A673 (cell line): ENCODE measurements around the gene ZNF500. TPM values are rescaled to one million over a fixed set of nuclear protein-coding genes. Genes with fewer than 3 reads are reported as not detected.

Source experiments
- BruUV-seq: library from RNA; stranded (reverse); fragments of 400-500 nt; replicated peaks from 2 replicates; lab custom pipeline; 2021; lab: Mats Ljungman, UMichigan
- CTCF ChIA-PET: fragments of 300-600 bp; sonication (Branson Sonifier 250); formaldehyde crosslinking; loops from one replicate; lab custom pipeline; 2022; ENCODE audit warnings: antibody characterized with exemption; lab: Charles Lee
- POLR2A ChIA-PET: fragments of 300-600 bp; sonication (Branson Sonifier 250); formaldehyde crosslinking; loops from one replicate; lab custom pipeline; 2022; ENCODE audit warnings: antibody characterized with exemption; ENCODE audit not compliant: low non-redundant PET; lab: Charles Lee
- DNase-seq: peaks from one replicate; pipeline ENCODE4 v3.0.0-alpha.2; 2015; ENCODE audit warnings: low spot score
- H3K27ac ChIP-seq: fragments of 200-600 bp; sonication (generic); 2 replicates; pipeline ENCODE4 v1.5.1; 2016; ENCODE audit warnings: mixed run types, low read depth, mild to moderate bottlenecking, mixed read lengths, antibody characterized with exemption, low read length; ENCODE audit not compliant: poor library complexity, severe bottlenecking
- H3K27me3 ChIP-seq: fragments of 200-600 bp; sonication (generic); replicated peaks from 2 replicates; pipeline ENCODE4 v1.6.1; 2017; ENCODE audit warnings: mixed run types, low read depth, mild to moderate bottlenecking, mixed read lengths, antibody characterized with exemption, low read length; ENCODE audit not compliant: insufficient read depth, poor library complexity
- H3K36me3 ChIP-seq: fragments of 200-600 bp; sonication (generic); 2 replicates; pipeline ENCODE4 v1.6.1; 2016; ENCODE audit warnings: mixed run types, mild to moderate bottlenecking, mixed read lengths, antibody characterized with exemption, low read length; ENCODE audit not compliant: insufficient read depth, poor library complexity, severe bottlenecking
- H3K4me1 ChIP-seq: fragments of 200-600 bp; sonication (generic); 2 replicates; pipeline ENCODE4 v1.6.1; 2017; ENCODE audit warnings: mixed run types, mild to moderate bottlenecking, mixed read lengths, antibody characterized with exemption, low read length; ENCODE audit not compliant: insufficient read depth, poor library complexity, severe bottlenecking
- H3K4me3 ChIP-seq: fragments of 200-600 bp; sonication (generic); 2 replicates; pipeline ENCODE4 v1.5.1; 2016; ENCODE audit warnings: low read depth, mixed run types, mild to moderate bottlenecking, mixed read lengths, low read length; ENCODE audit not compliant: poor library complexity, severe bottlenecking
- H3K9me3 ChIP-seq: fragments of 200-600 bp; sonication (generic); 2 replicates; pipeline ENCODE4 v1.6.1; 2016; ENCODE audit warnings: mixed run types, low read depth, mild to moderate bottlenecking, mixed read lengths, antibody characterized with exemption, low read length; ENCODE audit not compliant: poor library complexity, severe bottlenecking
- EZH2 ChIP-seq: fragments of 200-600 bp; sonication (generic); IDR thresholded peaks from 2 replicates; pipeline ENCODE4 v1.6.1; 2017; ENCODE audit warnings: borderline replicate concordance, low read depth, mild to moderate bottlenecking, mixed read lengths, antibody characterized with exemption, low read length; ENCODE audit not compliant: poor library complexity, severe bottlenecking
- intact Hi-C: fragments of 100-400 bp; cut with micrococcal nuclease; formaldehyde crosslinking; loops from one replicate; pipeline ENCODE4 v1.10.0; 2022; ENCODE audit not compliant: unreplicated experiment
- total RNA-seq: library from RNA; stranded (reverse); gene quantifications from 2 replicates; pipeline ENCODE4 v1.2.3, GENCODE V29; 2021
- TF ChIP-seq, protein P1 (sequence below): fragments of 300-800, 200-600 bp; sonication (generic); conservative IDR thresholded peaks from 2 replicates; pipeline ENCODE4 v1.5.1; 2017; ENCODE audit warnings: low read depth, mild to moderate bottlenecking, antibody characterized with exemption, low read length, moderate library complexity, mixed read lengths

ZNF500 gene
- total RNA-seq, 1 experiment from 2014 or later = 16.8 TPM

DNA sequence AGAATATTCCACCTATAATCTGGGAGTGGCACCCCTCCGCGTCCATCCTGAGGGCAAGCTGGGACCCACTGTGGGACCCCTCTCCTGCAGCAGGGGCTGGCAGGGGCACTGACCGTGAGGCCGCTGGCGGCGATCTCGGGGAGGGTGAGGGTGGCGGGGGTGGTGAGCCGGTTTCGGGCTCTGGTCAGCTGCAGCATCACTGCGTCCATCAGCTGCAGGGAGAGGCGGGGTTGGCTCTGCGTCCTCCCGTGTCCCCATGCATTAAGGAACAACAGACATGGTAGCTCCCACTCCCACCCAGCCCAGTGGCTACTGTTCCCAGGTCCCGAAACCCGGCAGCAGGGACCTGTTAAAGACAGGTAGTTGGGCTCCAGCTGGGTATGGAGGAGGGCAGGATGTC is 31.5 kb upstream of the ZNF500 start:
- POLR2A ChIA-PET = no interaction called here
- no peak for TF ChIP-seq EZH2
- TF ChIP-seq, protein P1, sequence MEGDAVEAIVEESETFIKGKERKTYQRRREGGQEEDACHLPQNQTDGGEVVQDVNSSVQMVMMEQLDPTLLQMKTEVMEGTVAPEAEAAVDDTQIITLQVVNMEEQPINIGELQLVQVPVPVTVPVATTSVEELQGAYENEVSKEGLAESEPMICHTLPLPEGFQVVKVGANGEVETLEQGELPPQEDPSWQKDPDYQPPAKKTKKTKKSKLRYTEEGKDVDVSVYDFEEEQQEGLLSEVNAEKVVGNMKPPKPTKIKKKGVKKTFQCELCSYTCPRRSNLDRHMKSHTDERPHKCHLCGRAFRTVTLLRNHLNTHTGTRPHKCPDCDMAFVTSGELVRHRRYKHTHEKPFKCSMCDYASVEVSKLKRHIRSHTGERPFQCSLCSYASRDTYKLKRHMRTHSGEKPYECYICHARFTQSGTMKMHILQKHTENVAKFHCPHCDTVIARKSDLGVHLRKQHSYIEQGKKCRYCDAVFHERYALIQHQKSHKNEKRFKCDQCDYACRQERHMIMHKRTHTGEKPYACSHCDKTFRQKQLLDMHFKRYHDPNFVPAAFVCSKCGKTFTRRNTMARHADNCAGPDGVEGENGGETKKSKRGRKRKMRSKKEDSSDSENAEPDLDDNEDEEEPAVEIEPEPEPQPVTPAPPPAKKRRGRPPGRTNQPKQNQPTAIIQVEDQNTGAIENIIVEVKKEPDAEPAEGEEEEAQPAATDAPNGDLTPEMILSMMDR = no peak
- H3K36me3 ChIP-seq = no peaks in the 10 kb centered on the region
- H3K4me3 ChIP-seq = no peak overlapping the region
- no peaks in the 10 kb centered on the region for H3K9me3 ChIP-seq
- no peaks in the 10 kb centered on the region for H3K27me3 ChIP-seq
- BruUV-seq = no TSS peak
- intact Hi-C loops = no loop called here
- no peak for DNase-seq
- CTCF ChIA-PET = interaction anchor here (0.6 kb wide), 1 partner anchor 111 kb away, joined by 3 read pairs; no protein-coding TSS in a partner anchor
- no peak overlapping the region for H3K27ac ChIP-seq
- H3K4me1 ChIP-seq = peaks cover 3% of the 10 kb centered on the region

DNA sequence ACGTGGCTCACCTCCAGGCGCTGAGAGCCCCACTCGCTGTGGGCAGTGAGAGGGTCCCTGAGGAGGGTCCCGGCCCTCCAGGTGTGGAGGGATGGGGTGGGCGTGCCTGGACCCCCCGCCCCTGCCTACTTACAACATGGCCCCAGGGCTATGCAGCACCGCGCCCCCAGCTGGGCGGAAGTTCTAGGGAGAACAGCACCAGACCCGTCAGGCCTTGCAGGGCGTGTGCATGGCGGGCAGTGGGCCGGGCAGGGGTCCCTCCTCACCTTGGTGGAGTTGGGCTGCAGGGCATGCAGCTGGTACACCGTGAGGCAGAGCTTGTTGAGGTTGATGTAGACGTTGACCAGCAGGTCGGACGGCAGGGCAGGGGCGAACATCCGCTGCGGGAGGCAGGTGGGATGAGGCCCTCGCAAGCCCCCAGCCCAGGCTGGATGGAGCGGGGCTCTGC is 30.9 kb upstream of the ZNF500 start:
- Histone ChIP-seq H3K27ac (no peak overlapping the region), H3K4me3 (no peak overlapping the region), H3K27me3 (no peaks in the 10 kb centered on the region), H3K36me3 (no peaks in the 10 kb centered on the region), H3K4me1 (no peaks in the 10 kb centered on the region), H3K9me3 (no peaks in the 10 kb centered on the region)
- intact Hi-C loops = no loop called here
- no peak for DNase-seq
- TF ChIP-seq EZH2 = no peak
- TF ChIP-seq, protein P1 = no peak
- ChIA-PET CTCF (interaction anchor here (0.6 kb wide), 1 partner anchor 111 kb away, joined by 3 read pairs; no protein-coding TSS in a partner anchor), POLR2A (no interaction called here)
- no TSS peak for BruUV-seq

DNA sequence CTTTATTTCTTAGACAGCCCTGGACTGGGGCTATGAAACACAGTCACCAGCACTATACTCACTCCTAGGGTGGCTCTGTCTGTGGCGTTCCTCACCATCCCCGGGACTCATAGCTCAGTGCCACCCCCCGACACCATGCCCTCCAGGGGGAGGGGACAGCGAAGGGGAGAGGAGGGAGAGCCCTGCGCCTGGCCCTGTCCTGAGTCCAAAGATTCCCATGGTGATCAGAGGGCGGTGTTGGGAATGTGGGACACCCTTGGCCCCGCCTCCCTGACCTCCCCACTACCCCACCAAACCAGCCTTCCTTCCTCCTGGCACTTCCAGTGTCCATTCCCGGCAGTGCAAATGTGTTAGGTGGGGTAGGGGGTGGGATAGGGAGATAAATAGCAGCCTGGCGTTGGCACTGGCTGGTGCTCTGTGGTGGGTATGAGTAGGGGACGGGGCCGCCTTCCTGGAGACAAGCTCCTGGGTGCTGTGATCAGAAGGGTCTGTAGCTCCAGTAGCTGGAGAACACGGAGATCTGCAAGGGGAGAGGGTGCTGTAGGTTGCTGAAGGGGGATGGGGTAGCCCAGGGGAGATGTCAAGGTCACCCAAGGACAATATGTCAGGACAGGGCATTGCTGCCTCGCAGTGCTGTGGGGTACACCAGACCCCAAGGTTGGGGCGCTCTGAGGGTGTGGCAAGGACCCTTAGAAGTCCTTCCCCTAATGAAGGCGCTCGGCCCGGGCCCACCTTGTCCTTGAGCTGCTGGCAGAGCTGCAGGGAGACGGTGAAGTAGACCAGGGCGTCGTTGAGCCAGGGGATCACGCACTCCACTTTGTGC is 30.2 kb upstream of the ZNF500 start:
- Histone ChIP-seq H3K4me3 (no peak overlapping the region), H3K4me1 (no peaks in the 10 kb centered on the region), H3K27ac (no peak overlapping the region), H3K9me3 (no peaks in the 10 kb centered on the region), H3K36me3 (no peaks in the 10 kb centered on the region), H3K27me3 (no peaks in the 10 kb centered on the region)
- no TSS peak for BruUV-seq
- no peak for DNase-seq
- TF ChIP-seq, protein P1 = no peak
- no peak for TF ChIP-seq EZH2
- ChIA-PET POLR2A (no interaction called here), CTCF (no interaction called here)
- intact Hi-C loops = no loop called here
